AG10803 (cell line): ENCODE data around the gene BORCS8.

Experiments used
- DNase-seq: peaks from one replicate; pipeline ENCODE4 v3.0.0; 2010; ENCODE audit warnings: low read depth
- H3K4me3 ChIP-seq: 2 replicates; pipeline ENCODE4 v1.5.1; 2011; ENCODE audit warnings: mild to moderate bottlenecking, low read length, control low read depth
- CTCF ChIP-seq: conservative IDR thresholded peaks from 2 replicates; pipeline ENCODE4 v1.5.1; 2011; ENCODE audit warnings: mild to moderate bottlenecking, low read length, control low read depth, inconsistent platforms

BORCS8 gene

GRCh38 chr19:19159534-19159933 is 32.4 kb downstream of the BORCS8 start:
- TF ChIP-seq CTCF = no peak
- H3K4me3 ChIP-seq = no peak overlapping the region
- no peak for DNase-seq

- no peak for TF ChIP-seq CTCF
- no peak overlapping the region for H3K4me3 ChIP-seq
- no peak for DNase-seq
Measured at GRCh38 chr19:19157808-19158207, 34.1 kb downstream of the BORCS8 start.

GRCh38 chr19:19155495-19156219 is 36.3 kb downstream of the BORCS8 start:
- H3K4me3 ChIP-seq = no peak overlapping the region
- TF ChIP-seq CTCF = no peak
- no peak for DNase-seq

- no peak for TF ChIP-seq CTCF
- H3K4me3 ChIP-seq = no peak overlapping the region
- DNase-seq = no peak
Measured at GRCh38 chr19:19154768-19155494, 37.0 kb downstream of the BORCS8 start.

GRCh38 chr19:19152668-19153384 is 39.1 kb downstream of the BORCS8 start:
- no peak for DNase-seq
- H3K4me3 ChIP-seq = no peak overlapping the region
- no peak for TF ChIP-seq CTCF

- no peak for TF ChIP-seq CTCF
- H3K4me3 ChIP-seq = no peak overlapping the region
- no peak for DNase-seq
Measured at GRCh38 chr19:19151418-19151817, 40.5 kb downstream of the BORCS8 start.
